Breast epithelium (tissue), 4 donors: ENCODE measurements around the gene TIMM8B. TPM values are rescaled to one million over a fixed set of nuclear protein-coding genes. Genes with fewer than 3 reads are reported as not detected.
"Not testable (repeated sequence)": the region's sequence is repeated elsewhere in the genome, so short reads cannot be mapped to it uniquely, and the experiment has no call there.

Experiments used
- DNase-seq, 2 donors: peaks; one replicate each; pipeline ENCODE4 v3.0.0-alpha.2; 2019; ENCODE audit warnings: low spot score in 2 of 2
- H3K27ac ChIP-seq, 2 donors: fragments of 200-600 bp; sonication (generic) in 1 of 2; one replicate each; pipeline ENCODE4 v1.5.1; 2016 to 2019; ENCODE audit warnings: mild to moderate bottlenecking in 1 of 2
- H3K27me3 ChIP-seq, 2 donors: fragments of 200-600 bp; sonication (generic) in 1 of 2; one replicate each; pipeline versions ENCODE4 v1.5.1 to v1.6.0; 2017 to 2019; ENCODE audit warnings: control low read depth in 1 of 2, mild to moderate bottlenecking in 1 of 2
- H3K36me3 ChIP-seq: fragments of 200-600 bp; one replicate; pipeline ENCODE4 v1.5.1; 2019
- H3K4me1 ChIP-seq, 2 donors: fragments of 200-600 bp; sonication (generic); one replicate each; pipeline ENCODE4 v1.5.1; 2016 to 2019; ENCODE audit warnings: control low read depth in 1 of 2
- H3K4me3 ChIP-seq, 3 donors: fragments of 200-600 bp; sonication (generic); 1 replicate in 2 of 3; 2 replicates in 1 of 3; pipeline ENCODE4 v1.5.1; 2016 to 2019; ENCODE audit warnings: mild to moderate bottlenecking in 3 of 3, moderate library complexity in 2 of 3
- H3K9me3 ChIP-seq, 2 donors: fragments of 200-600 bp; sonication (generic) in 1 of 2; one replicate each; pipeline ENCODE4 v1.5.1; 2016 to 2019; ENCODE audit warnings: control low read depth in 1 of 2
- CTCF ChIP-seq, 3 donors: fragments of 450-650 bp; IDR thresholded peaks; one replicate each; pipeline ENCODE4 v1.5.1; 2016 to 2017; ENCODE audit warnings: antibody characterized with exemption in 3 of 3, mild to moderate bottlenecking in 3 of 3, moderate library complexity in 3 of 3
- POLR2A ChIP-seq: fragments of 450-650 bp; IDR thresholded peaks from one replicate; pipeline ENCODE4 v1.6.1; 2016; ENCODE audit warnings: antibody characterized with exemption, mild to moderate bottlenecking, moderate library complexity
- POLR2AphosphoS5 ChIP-seq, 3 donors: sonication (generic); formaldehyde crosslinking; IDR thresholded peaks; one replicate each; pipeline ENCODE4 v1.6.1; 2017; ENCODE audit warnings: antibody characterized with exemption in 3 of 3
- intact Hi-C: fragments of 100-400 bp; cut with DNase I; formaldehyde crosslinking; loops from one replicate; pipeline ENCODE4 v1.15.1; 2023; ENCODE audit warnings: low total_unique reads
- total RNA-seq, 3 donors: library from RNA; depleted of rRNA; stranded (reverse); fragments of >200 nt; gene quantifications; one replicate each; pipeline ENCODE4 v1.1.0, GENCODE V29; 2016

The TIMM8B gene
- total RNA-seq, 3 donors from 2014 or later: 31.9 to 48.8 (median 40.5) TPM

DNA sequence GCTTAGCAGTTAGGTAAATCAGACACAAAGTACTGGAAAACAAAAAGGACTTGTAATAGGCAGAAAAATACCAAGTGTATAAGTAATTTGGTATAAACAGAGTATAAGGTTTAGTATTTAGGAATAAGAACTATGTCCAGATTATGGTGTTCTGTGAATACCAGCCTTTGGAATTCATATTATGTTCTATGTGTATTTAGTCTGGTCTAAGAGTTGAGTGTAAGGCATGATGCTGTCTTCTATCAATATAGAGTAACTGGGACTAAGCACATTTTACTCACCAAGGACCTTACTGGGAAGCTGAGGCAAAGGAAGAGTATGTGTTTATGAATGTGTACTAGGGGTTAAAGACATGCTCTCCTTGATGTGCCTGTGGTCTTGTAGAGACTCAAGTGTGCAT, 9.6 kb upstream of the TIMM8B start:
- H3K27me3 ChIP-seq: no peaks in the 10 kb centered on the region
- no peak overlapping the region for H3K27ac ChIP-seq
- H3K4me3 ChIP-seq: no peak overlapping the region
- intact Hi-C loops: no loop called here
- no peaks in the 10 kb centered on the region for H3K4me1 ChIP-seq
- no peak for TF ChIP-seq POLR2A
- TF ChIP-seq POLR2AphosphoS5 (IDR thresholded peaks at IDR 0.05): no peak
- TF ChIP-seq CTCF (IDR thresholded peaks at IDR 0.05): no peak
- no peak for DNase-seq
- peaks cover 3% of the 10 kb centered on the region for H3K36me3 ChIP-seq
- no peaks in the 10 kb centered on the region for H3K9me3 ChIP-seq

- H3K27me3 ChIP-seq, intact Hi-C loops, H3K9me3 ChIP-seq, H3K4me1 ChIP-seq, H3K36me3 ChIP-seq, H3K27ac ChIP-seq, H3K4me3 ChIP-seq, DNase-seq: not testable (repeated sequence)
Measured at GRCh38 chr11:112095302-112095701, 8.7 kb upstream of the TIMM8B start.

DNA sequence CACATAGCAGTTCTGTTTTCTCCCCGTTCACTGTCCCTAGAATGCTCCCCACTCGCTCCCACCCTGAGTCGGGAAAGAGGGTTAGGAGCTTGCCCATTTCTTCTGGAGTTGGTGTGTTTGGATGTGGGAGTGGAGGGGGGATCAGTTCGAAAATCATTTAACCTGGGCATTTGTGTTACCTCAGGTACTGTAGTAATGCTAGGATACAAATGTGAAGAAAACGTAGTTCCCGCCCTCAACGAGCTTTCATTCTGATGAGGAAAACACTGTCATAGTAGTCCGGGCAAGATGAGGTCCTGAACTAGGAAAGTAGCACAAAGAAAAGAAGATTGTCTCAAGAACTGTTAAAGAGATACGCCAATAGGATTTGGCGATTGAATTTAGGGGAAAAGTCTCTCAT, 656 bp upstream of the TIMM8B start:
- intact Hi-C loops: no loop called here
- H3K27ac ChIP-seq: peak overlapping the region; percentile 79 to 87

GRCh38 chr11:112085822-112086421, 634 bp downstream of the TIMM8B start:
- intact Hi-C loops: no loop called here
- TF ChIP-seq POLR2AphosphoS5 (IDR thresholded peaks at IDR 0.05) (no peak), CTCF (IDR thresholded peaks at IDR 0.05) (no peak), POLR2A (no peak)

More for the DNA sequence above, 656 bp upstream of the TIMM8B start:
- Histone ChIP-seq H3K27me3 (no peaks in the 10 kb centered on the region), H3K9me3 (no peaks in the 10 kb centered on the region), H3K4me3 (peak overlapping the region; percentile 71 to 84 (median 79)), H3K36me3 (peaks cover 5% of the 10 kb centered on the region), H3K4me1 (peaks cover 0 to 8% of the 10 kb centered on the region in 2 donors)
- no peak for TF ChIP-seq POLR2A
- no peak for DNase-seq

DNA sequence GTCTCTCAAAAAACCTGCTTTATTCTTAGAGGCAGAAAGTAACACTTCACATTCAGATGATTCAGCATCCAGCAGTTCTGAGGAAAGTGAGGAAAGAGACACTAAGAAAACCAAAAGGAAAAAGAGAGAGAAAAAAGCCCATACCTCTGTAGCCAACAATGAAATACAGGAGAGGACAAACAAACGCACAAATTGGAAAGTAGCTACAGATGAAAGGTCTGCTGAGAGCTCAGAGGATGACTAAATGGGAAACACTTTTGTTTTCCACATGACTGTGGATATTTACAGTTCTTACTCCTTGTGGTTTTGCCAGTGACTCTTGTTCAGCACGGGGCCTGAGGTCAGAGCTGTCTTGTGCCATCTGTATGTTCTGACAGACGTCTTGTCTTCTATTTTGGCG, 3.8 kb downstream of the TIMM8B start:
- Histone ChIP-seq H3K27me3 (no peaks in the 10 kb centered on the region), H3K36me3 (peaks cover 5% of the 10 kb centered on the region), H3K27ac (no peak overlapping the region), H3K4me3 (no peak overlapping the region), H3K4me1 (peaks cover 0 to 5% of the 10 kb centered on the region in 2 donors), H3K9me3 (no peaks in the 10 kb centered on the region)
- DNase-seq: no peak
- intact Hi-C loops: no loop called here
- TF ChIP-seq POLR2AphosphoS5 (IDR thresholded peaks at IDR 0.05): no peak
- TF ChIP-seq CTCF (IDR thresholded peaks at IDR 0.05): no peak
- TF ChIP-seq POLR2A: no peak

More at GRCh38 chr11:112085822-112086421, 634 bp downstream of the TIMM8B start:
- no peaks in the 10 kb centered on the region for H3K27me3 ChIP-seq
- peak overlapping the region; percentile 79 to 87 for H3K27ac ChIP-seq
- DNase-seq: no peak
- no peaks in the 10 kb centered on the region for H3K9me3 ChIP-seq
- no peaks in the 10 kb centered on the region for H3K36me3 ChIP-seq
- peak overlapping the region; percentile 71 to 84 (median 79) for H3K4me3 ChIP-seq
- peaks cover 0 to 8% of the 10 kb centered on the region in 2 donors for H3K4me1 ChIP-seq

GRCh38 chr11:112073941-112074811, 12.4 kb downstream of the TIMM8B start, which contains the start of the genes NKAPD1 and PIH1D2:
TSS of gene NKAPD1 (plus strand) at chr11:112074299. CDS start at chr11:112075575, 1,276 bp downstream.
TSS of gene PIH1D2 (minus strand) at chr11:112074017. CDS start at chr11:112073174, 843 bp downstream.
- TF ChIP-seq POLR2A: no peak
- peak in 2 of 3 donors; percentile 58 to 85 for TF ChIP-seq POLR2AphosphoS5 (IDR thresholded peaks at IDR 0.05)
- TF ChIP-seq CTCF (IDR thresholded peaks at IDR 0.05): peak in 1 of 3 donors; percentile 25
- peak; percentile 64 to 72 for DNase-seq
- intact Hi-C loops: no loop called here
- no peaks in the 10 kb centered on the region for H3K9me3 ChIP-seq
- peaks cover 5% of the 10 kb centered on the region for H3K36me3 ChIP-seq
- peaks cover 0 to 4% of the 10 kb centered on the region in 2 donors for H3K4me1 ChIP-seq
- peak within 1 kb of the TSS; percentile 93 to 94 for H3K27ac ChIP-seq
- peak within 1 kb of the TSS; percentile 88 to 95 (median 90) for H3K4me3 ChIP-seq
- no peaks in the 10 kb centered on the region for H3K27me3 ChIP-seq
